Stimulated activated CD4-positive, alpha-beta T cell treated with anti-CD3 and anti-CD28 coated beads, Interleukin-2, amount 100 ng/mL, for 4 hours (primary cell): ENCODE results near the gene ASAP2.

Source experiments
- DNase-seq: peaks from one replicate; pipeline ENCODE4 v3.0.0-alpha.2; 2020; ENCODE audit warnings: low read depth

ASAP2 gene

DNA sequence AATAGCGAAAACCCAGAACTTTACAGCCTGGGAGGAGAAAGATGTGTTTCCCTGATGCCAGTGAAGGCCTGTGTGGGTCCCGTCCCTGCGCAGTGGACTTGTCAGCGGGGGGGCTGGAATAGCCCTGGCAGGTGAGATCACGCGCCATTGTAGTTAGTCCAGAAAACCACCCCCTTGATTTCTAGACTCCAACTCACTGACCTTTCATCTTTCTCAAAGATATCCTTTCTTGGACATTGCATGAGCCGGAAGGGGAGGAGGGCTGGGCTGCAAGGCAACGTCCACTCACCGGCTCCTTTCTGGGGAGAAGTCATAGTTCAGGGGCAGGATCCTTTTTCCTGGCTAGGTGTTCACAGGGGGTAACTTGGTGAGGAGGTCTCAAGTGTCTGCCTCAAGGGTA, 22.3 kb upstream of the ASAP2 start:
- no peak for DNase-seq

- DNase-seq = no peak
Observed at GRCh38 chr2:9187620-9188214, 18.9 kb upstream of the ASAP2 start.

- DNase-seq = no peak
Observed at GRCh38 chr2:9188823-9189222, 17.8 kb upstream of the ASAP2 start.

DNA sequence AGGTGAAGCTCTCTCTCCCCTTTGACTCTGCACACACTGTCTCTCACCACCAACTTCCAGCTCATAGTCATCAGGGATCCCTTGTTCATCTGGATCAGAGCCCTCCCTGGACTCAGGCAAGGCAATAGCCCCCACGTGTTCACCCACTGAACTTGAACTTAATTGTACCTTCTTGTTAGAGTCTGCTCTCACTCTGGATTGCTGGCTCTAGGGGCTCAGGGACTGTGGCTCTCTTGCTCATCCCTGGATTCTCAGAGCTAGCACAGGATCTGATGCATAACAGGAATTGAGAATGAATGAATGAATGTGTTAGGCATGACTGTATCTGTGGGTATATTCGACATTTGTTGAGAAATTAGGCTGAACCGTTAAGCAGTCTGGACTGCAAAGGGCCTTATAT, 16.7 kb upstream of the ASAP2 start:
- no peak for DNase-seq

- no peak for DNase-seq
Observed at GRCh38 chr2:9191041-9191481, 15.6 kb upstream of the ASAP2 start.

DNA sequence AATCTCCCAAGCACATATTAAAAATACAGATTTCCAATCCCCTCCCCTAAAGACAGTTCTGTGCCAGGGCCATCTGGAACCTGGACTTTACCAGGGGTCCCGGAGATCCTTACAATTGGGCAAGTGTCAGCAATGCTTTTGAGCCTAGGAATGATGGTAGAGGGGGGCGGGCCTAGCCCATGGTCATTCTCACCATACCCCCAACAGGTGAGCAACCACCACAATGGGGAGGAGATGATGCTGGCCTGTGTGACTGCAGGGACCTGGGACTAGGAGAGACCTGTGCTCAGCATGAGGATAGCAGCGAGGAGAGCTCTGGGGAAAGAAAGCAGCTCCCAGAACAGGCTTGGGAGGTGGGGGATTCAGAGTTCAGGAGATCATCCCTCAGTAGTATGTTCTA, 13.9 kb upstream of the ASAP2 start:
- no peak for DNase-seq

DNA sequence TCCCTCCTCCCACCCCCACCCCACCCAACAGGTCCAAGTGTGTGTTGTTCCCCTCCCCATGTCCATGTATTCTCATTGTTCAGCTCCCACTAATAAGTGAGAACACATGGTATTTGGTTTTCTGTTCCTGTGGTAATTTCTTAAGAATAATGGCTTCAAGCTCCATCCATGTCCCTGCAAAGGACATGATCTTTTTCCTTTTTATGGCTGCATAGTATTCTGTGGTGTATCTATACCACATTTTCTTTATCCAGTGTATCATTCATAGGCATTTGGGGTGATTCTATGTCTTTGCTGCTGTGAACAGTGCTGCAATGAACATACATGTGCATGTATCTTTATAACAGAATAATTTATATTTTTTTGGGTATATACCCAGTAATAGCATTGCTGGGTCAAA, 12.3 kb upstream of the ASAP2 start:
- DNase-seq = no peak

GRCh38 chr2:9196637-9197036, 10.0 kb upstream of the ASAP2 start:
- DNase-seq = no peak

DNA sequence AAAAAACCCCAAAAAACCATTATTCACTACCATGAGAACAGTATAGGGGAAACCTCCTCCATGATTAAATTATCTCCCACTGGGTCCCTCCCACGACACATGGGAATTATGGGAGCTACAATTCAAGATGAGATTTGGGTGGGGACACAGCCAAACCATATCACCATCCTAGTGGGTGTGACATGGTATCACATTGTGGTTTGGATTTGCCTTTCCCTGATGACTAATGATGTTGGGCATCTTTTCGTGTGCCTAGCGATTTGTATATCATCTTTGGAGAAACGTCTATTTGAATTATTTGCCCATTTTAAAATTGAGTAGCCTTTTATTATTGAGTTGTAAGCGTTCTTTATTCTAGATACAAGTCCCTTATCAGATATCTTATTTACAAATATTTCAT, 8.7 kb upstream of the ASAP2 start:
- no peak for DNase-seq

DNA sequence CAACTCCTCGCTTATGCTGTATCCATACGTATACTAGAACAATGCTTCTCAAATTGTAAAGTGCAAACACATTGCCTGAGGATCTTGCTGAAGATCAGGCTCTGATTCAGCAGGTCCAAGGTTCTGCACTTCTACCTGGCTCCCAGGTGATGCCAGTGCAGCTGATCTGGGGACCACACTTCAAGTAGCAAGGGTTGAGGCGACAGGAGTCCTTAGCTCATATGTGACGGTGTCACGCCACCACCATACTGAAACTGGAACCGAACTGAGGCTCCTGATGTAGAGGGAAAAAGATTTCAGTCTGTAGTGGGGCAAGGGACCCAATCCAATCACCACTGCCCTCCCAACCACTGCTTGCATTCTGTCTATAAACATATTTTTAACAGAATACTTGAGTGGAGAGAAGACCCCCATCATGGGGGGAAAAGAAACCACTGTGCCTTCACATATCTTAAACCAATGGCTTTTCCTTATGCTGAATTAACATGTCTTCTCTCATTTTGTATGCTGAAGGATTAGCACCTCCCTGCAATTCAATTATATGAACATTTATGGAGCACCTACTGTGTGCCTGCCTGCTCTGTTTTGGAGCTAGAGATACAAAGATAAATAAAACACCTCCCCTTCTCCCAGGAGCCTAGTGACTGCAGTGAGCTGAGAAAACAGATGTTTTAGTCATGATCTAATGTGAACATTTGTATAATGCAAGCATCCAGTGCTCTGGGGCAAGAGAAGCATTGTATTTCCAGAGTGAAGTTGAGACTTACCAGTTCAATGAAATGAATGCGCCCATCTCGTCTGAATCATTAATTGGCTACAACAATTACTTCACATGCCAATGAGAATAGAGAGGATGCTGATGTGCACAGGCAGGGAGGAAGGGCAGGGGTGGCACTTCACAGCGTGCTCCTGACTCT, 6.6 kb upstream of the ASAP2 start:
- no peak for DNase-seq

DNA sequence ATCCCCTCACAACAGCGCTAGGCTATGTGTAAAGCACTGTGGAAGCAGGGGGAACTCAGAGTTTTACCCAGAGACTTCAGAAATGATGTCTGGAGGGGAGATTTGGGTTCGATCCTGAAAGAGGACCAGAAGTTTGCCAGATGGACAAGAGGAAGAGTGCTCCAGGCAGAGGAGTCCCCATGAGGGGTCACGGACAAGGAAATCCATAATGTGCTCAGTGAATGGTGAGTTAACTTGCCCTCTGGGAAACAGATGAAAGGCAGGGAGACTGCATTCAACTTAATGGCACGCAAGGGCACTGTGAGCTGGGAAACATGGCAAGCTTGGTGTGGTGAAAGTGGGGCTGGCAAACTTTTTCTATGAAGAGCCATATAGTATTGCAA, 6.0 kb upstream of the ASAP2 start:
- no peak for DNase-seq

GRCh38 chr2:9201185-9201891, 5.3 kb upstream of the ASAP2 start:
- no peak for DNase-seq

DNA sequence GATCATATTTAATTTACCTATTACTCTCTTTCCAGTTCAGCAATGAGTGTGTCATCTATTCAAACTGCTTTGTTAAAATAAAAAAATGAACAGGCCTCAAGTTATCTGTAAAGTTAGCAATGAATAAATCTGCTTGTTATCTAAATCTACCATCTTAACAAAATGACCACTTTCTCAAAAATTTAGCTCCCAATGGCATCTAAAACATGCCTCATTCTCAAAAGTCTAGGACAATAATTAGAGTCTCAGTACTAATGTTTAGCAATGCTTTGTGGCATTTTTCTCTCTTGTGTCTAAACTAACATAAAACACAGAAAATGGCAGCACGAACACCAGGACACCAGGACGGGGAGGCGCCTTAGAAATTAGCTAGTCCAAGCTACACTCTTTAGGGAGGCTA, 3.6 kb upstream of the ASAP2 start:
- DNase-seq = no peak

DNA sequence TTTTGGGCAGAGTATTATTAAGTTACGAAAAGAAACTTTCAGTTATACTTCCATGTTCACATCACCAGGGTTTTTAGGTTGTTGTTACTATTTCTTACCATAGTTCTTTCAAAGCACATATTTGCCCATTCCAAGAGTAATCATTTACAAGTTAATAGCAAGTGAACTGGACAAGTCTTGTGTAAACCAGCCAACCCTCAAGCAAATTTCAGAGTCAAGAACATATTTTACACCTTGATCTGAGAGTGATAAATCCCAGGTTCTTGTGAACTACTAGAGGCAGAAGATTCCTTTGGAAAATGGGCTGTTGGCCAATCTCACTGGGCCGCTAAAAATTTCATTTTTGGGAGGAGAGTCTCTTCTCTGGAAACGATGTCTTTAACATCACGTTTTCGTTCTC, 2.7 kb upstream of the ASAP2 start:
- DNase-seq = no peak

GRCh38 chr2:9204939-9205338, 1.7 kb upstream of the ASAP2 start:
- no peak for DNase-seq

DNA sequence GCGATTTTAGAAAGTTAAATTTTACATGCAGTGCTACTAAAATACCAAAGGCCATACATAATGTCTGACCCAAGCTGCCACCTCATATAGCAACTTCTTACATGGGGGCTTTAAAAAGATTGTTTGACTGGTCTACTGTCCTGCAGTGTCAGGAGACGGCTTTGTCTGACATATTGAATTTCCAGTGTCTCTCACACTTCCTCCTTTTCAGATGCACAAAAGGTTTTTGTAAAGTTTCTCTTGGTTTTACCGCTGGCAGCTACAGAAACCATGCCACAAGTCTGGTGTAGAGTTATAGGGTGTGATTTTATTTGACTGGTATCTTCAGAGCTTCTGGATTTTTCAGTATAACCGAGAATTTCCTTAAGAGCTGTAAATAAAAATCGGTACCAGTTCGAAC, 1.1 kb upstream of the ASAP2 start:
- no peak for DNase-seq

DNA sequence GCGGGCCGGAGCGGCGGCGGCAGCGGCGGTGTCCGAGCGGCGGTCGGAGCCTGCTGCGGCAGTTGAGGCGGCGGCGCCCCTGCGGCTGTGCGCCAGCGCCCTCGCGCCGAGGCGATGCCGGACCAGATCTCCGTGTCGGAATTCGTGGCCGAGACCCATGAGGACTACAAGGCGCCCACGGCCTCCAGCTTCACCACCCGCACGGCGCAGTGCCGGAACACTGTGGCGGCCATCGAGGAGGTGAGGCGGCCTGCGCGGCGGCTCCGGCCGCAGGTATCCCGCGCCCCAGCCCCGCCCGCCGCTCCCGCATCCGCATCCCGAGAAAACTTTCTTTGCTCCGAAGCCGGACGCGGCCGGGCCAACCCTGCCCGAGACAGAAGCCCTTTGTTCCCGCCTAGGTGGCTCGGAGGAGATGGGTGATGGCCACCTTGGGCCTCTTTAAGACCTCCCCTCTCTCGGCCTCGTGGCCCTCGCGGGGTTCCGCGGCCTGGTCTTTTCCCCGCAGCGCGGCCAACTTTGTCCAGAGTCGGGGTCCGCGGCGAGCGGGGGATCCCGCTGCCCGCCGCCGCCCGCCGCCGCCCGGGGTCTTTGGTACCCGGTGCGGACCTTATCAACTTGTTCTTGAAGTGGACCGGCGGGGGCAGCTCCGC, 504 bp downstream of the ASAP2 start:
- no peak for DNase-seq

- no peak for DNase-seq
Observed at GRCh38 chr2:9207641-9208311, 1.2 kb downstream of the ASAP2 start.

DNA sequence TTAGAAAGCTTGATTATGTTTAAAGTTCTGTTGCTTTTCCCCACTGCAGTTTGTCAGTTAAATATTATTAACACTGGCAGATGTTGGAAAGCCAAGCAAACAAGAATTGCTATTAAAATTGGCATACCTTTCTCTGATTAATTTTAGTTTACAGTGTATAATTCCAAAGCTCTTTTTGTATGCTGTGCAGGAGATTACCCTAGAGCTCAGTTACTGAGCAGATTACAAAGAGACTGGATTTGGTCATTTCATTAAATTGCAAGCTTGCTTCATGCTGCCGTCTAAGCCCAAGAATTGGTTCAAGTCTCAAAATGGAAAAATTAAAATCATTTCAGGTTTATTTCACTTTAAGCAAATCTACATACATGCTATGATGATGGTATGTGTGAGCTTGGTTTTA, 2.3 kb downstream of the ASAP2 start:
- DNase-seq = no peak

DNA sequence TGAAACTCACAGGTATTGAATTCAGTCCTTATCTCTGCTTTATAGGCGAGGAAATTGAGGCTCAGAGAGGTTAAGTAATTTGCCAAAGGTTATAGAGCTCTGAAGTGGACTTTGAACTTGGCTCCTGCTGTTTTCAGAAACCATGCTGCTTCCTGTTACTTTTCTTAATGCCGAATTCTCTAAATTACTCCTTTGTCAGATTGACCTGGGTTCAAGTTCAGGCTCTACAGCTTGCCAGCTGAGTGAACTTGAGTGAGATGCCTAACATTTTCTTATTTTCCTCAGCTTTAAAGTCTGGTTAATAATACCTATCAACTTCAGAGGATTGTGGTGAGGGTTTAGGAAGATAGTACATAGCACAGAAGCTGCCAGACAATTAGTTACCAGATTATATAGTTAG, 3.4 kb downstream of the ASAP2 start:
- no peak for DNase-seq

- no peak for DNase-seq
Observed at GRCh38 chr2:9211496-9211895, 4.9 kb downstream of the ASAP2 start.

- DNase-seq = no peak
Observed at GRCh38 chr2:9212010-9212635, 5.5 kb downstream of the ASAP2 start.
